Esophagus squamous epithelium (tissue), 4 donors: ENCODE results near the gene CEP20.
"Not testable (repeated sequence)": the region's sequence is repeated elsewhere in the genome, so short reads cannot be mapped to it uniquely, and the experiment has no call there.

Source experiments
- CTCF ChIP-seq, 6 experiments: fragments of 450-650 bp in 4 of 6; fragments of 200-600 bp in 2 of 6; sonication (generic) in 2 of 6; IDR thresholded peaks; one replicate each; pipeline ENCODE4 v1.5.1; 2016 to 2019; ENCODE audit warnings: antibody characterized with exemption in 6 of 6, mild to moderate bottlenecking in 4 of 6, moderate library complexity in 4 of 6
- POLR2A ChIP-seq, 4 donors: fragments of 450-650 bp; IDR thresholded peaks; one replicate each; pipeline ENCODE4 v1.6.1; 2017; ENCODE audit warnings: antibody characterized with exemption in 4 of 4, mild to moderate bottlenecking in 4 of 4, moderate library complexity in 3 of 4

DNA sequence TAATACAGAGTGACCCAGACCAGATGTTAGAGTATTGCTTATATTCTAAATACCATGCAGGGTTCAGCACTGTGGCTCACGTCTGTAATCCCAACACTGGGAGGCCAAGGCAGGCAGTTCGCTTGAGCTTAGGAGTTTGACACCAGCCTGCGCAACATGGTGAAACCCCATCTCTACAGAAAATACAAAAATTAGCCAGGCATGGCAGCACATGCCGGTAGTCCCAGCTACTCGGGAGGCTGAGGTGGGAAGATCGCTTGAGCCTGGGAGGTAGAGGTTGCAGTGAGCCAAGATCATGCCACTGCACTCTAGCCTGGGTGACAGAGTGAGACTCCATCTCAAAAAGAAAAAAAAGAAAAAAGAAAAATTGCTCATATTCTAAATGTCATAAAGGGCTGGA, 37.8 kb downstream of the CEP20 start:
- TF ChIP-seq CTCF, POLR2A (IDR thresholded peaks at IDR 0.05): not testable (repeated sequence)
